ENCODE results near the gene HOXA1.

The HOXA1 gene

GRCh38 chr7:27116962-27117886 is 21.4 kb upstream of the HOXA1 start:
- no peak for DNase-seq (ENCODE audit: low read depth, low spot score)

- no peak for DNase-seq (ENCODE audit: low read depth, low spot score)
Measured at GRCh38 chr7:27116031-27116961, 20.5 kb upstream of the HOXA1 start.

GRCh38 chr7:27115221-27116026 is 19.6 kb upstream of the HOXA1 start:
- DNase-seq (ENCODE audit: low read depth, low spot score), result no peak

- no peak for DNase-seq (ENCODE audit: low read depth, low spot score)
Measured at GRCh38 chr7:27114881-27115220, 19.1 kb upstream of the HOXA1 start.

- no peak for DNase-seq (ENCODE audit: low read depth, low spot score)
Measured at GRCh38 chr7:27113991-27114769, 18.4 kb upstream of the HOXA1 start.

- no peak for DNase-seq (ENCODE audit: low read depth, low spot score)
Measured at GRCh38 chr7:27112955-27113949, 17.5 kb upstream of the HOXA1 start.

GRCh38 chr7:27112361-27112760 is 16.6 kb upstream of the HOXA1 start:
- no peak for DNase-seq (ENCODE audit: low read depth, low spot score)

GRCh38 chr7:27111751-27112277 is 16.0 kb upstream of the HOXA1 start:
- no peak for DNase-seq (ENCODE audit: low read depth, low spot score)

- DNase-seq (ENCODE audit: low read depth, low spot score), result no peak
Measured at GRCh38 chr7:27111042-27111750, 15.4 kb upstream of the HOXA1 start.

GRCh38 chr7:27110186-27111031 is 14.6 kb upstream of the HOXA1 start:
- no peak for DNase-seq (ENCODE audit: low read depth, low spot score)

- DNase-seq (ENCODE audit: low read depth, low spot score), result no peak
Measured at GRCh38 chr7:27109466-27110185, 13.8 kb upstream of the HOXA1 start.

- DNase-seq (ENCODE audit: low read depth, low spot score), result no peak
Measured at GRCh38 chr7:27108390-27109127, 12.8 kb upstream of the HOXA1 start.

GRCh38 chr7:27107391-27108381 is 11.9 kb upstream of the HOXA1 start:
- no peak for DNase-seq (ENCODE audit: low read depth, low spot score)

- no peak for DNase-seq (ENCODE audit: low read depth, low spot score)
Measured at GRCh38 chr7:27106901-27107240, 11.1 kb upstream of the HOXA1 start.

GRCh38 chr7:27106181-27106900 is 10.5 kb upstream of the HOXA1 start:
- DNase-seq (ENCODE audit: low read depth, low spot score), result no peak
